HG03025 (cell line): ENCODE measurements around the gene CAPN12.

Experiments used
- ATAC-seq: cut with Tn5 transposase; IDR thresholded peaks from one replicate; pipeline ENCODE4 v1.9.1; 2021; ENCODE audit warnings: mild to moderate bottlenecking, moderate library complexity; ENCODE audit not compliant: unreplicated experiment, low FRiP score

The CAPN12 gene

DNA sequence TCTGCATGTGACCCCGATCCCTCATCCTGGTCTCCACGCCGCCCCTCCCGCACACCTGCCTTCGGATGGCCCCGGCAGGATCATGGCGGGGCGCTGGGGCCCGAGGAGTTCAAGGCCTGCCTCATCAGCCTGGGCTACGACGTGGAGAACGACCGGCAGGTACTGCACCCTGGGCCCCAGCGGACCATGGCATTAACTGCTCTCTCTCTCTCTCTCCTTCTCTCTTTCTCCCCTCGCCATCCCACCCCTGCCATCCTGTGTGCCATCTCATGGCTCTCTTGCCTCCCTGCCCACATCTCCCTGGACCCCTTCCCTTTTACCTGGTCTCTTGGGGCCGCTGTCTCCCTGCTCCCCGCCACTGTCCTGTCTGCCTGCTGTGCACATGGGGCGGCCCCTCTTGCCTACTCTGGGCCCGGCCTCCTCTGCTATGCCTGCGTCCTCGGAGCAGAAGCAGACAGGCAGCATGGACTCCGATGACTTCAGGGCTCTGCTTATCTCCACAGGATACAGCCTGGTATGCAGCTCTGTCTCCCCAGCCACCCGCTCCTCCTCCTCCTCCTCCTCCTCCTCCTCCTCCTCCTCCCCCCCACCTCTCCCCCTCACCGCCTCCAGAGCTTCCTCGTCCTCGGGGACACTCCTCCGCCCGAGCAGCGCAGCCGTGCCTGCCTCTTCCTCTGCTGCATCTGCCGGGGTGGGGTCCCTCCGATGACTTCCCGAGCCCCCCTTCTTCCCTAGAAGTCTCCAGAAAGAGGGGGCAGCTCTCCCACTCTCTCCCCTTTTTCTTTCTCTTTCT, 16.2 kb downstream of the CAPN12 start:
- no peak for ATAC-seq

GRCh38 chr19:38727306-38727867, 16.9 kb downstream of the CAPN12 start:
- ATAC-seq: no peak

GRCh38 chr19:38726761-38727301, 17.4 kb downstream of the CAPN12 start:
- ATAC-seq: no peak

- no peak for ATAC-seq
Observed at GRCh38 chr19:38726284-38726673, 18.0 kb downstream of the CAPN12 start.

DNA sequence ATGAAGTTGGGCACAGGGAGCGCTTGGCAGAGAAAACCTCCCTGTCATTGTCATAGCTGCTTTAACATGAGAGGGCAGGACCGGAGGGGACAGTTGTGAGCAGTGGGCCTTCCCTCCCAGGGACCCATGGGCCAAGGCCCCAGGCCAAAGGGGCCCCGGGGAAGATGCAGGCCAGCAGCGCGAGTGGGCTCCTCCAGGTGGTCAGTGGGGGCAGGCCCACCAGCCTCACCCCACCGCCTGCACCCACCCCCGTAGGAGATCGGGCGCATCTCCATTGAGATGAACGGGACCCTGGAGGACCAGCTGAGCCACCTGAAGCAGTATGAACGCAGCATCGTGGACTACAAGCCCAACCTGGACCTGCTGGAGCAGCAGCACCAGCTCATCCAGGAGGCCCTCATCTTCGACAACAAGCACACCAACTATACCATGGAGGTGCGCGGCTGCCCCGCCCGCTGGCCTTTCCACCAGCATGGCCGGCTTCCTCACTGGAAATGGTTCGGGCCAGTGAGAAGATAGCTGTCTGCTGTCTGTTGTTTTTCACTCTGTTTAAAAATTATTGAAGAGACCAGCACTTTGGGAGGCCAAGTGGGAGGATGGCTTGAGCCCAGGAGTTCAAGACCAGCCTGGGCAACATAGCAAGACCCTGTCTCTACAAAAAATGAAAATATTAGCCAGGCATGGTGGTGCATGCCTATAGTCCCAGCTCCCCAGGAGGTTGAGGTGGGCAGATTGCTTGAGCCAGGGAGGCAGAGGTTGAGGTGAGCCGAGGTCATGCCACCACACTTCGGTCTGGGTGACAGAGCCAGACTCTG, 18.6 kb downstream of the CAPN12 start:
- no peak for ATAC-seq

DNA sequence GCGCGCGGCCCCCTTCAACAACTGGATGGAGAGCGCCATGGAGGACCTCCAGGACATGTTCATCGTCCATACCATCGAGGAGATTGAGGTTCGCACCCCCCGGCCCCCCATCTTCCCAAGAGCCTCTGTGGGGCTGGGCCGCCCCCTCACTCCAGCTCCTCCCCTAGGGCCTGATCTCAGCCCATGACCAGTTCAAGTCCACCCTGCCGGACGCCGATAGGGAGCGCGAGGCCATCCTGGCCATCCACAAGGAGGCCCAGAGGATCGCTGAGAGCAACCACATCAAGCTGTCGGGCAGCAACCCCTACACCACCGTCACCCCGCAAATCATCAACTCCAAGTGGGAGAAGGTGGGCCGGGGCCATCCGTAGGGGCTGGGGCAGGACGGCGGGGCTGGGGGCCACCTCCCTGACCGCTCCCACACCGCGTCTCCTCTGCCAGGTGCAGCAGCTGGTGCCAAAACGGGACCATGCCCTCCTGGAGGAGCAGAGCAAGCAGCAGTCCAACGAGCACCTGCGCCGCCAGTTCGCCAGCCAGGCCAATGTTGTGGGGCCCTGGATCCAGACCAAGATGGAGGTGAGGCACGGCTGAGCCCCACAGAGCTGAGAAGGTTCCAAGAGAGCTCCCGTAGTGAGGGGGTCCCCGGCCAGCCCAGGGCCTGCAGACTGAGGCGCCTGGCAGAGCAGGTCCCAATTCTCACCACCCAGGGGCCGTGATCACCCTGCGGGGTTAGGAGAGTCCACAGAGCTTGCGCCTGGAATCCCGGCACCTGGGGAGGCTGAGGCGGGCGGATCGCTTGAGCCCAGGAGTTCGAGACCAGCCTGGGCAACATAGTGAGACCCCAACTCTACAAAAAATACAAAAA, 20.1 kb downstream of the CAPN12 start:
- ATAC-seq: no peak

GRCh38 chr19:38723606-38723965, 20.7 kb downstream of the CAPN12 start:
- ATAC-seq: no peak

- no peak for ATAC-seq
Observed at GRCh38 chr19:38722947-38723605, 21.2 kb downstream of the CAPN12 start.

DNA sequence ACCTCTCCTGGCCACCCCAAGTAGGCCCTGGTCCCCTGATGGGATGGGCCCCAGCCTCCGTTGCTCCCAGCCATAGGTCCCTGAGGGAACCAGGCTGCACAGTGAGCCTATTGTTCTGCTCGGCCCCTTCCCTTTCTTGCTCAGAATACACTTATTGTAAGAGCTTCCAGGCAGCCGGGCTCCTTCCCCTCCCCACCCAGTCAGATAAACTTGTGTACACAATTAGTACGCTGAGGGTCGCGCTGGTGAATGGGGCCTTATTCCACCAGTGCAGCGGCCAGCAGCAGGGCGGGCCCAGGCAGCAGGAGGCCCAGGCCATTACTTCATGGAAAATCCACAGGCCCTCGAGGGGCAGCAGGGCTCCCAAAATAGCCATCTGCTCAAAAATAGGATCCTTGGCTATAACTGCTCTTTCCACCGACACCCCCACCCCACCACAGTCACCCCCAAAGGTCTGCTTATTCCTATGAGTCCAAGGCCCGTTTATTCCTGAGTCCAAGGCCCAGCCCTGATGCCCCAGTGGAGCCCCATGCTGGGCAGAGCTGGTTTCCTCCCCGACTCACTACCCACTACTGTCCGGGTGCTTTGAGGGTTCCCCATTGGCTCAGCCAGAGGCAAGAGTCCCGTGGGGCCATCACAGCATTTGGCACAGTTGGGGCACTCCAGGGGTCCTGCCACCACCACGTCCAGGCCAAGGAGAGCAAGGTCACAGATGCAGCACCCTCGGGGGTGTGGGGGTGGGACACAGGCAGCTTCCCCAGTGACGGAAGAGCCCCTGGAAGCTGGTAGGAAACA, 22.1 kb downstream of the CAPN12 start:
- ATAC-seq: no peak

DNA sequence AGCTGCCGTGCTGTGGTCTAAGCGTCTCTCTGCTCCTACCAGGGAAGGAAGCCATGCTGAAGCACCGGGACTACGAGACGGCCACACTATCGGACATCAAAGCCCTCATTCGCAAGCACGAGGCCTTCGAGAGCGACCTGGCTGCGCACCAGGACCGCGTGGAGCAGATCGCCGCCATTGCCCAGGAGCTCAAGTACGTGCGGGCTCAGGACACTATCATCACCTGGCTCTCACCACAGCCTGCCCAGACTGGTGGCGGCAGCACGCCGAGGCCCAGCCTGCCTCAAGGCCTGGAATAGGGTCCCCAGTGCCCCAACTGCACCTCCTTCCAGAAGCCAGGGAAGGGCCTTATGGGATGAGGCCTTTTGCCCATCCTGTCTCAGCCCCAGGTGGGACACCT, 22.8 kb downstream of the CAPN12 start:
- ATAC-seq: no peak

- no peak for ATAC-seq
Observed at GRCh38 chr19:38720559-38721236, 23.6 kb downstream of the CAPN12 start.

- ATAC-seq: no peak
Observed at GRCh38 chr19:38719761-38720558, 24.3 kb downstream of the CAPN12 start.

DNA sequence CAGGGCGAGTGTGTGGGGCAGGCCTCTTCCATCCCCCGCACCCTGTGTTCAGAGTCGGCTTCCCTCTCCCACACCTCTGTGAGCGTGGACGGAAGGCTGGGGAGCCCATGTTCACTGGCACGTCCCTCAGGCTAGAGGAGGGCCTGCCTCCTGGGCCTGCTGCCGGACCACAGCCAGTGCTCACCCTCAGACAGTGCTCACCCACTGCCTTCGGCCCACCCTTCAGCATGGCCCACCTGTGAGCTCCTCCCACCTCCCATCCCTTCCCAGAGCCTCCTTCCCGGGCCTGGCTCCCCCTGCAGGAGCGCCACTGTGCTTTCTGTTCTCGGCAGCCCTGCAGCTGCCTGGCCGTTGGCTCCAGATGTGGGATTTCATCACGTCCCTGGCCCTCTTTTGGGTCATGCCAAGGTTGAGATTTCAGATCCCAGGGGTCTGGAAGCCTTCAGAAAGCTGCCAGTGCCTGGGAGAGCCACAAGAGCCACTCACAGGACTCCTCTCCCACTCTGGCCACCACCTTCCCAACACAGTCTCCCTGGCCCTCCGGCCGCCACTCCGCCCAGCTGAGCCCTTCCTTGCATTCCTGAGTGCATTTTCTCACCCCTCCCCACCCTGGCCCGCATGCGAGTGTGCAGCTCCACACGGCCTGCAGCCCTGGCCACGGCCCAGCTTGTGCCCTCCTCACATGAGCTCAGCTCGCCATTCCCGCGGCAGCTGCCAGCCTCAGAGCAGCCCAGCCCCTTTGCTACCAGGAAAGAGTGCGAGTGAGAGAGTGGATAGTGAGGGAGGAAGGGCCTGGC, 25.3 kb downstream of the CAPN12 start:
- ATAC-seq: no peak

DNA sequence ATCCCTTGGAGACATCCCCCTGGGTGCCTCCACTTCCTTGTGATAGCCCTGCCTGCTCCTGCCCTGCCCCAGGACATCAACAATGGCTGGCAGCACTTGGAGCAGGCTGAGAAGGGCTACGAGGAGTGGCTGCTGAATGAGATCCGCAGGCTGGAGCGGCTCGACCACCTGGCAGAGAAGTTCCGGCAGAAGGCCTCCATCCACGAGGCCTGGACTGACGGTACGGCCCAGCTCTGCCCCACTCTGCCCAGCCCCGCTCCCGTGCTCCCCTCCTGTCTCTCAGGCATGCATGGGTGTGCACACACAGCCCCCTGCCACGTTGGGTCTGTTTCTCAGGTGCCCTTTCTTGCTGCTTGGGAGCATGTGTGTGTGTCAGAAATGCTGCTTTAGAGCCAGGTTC, 26.4 kb downstream of the CAPN12 start:
- no peak for ATAC-seq

DNA sequence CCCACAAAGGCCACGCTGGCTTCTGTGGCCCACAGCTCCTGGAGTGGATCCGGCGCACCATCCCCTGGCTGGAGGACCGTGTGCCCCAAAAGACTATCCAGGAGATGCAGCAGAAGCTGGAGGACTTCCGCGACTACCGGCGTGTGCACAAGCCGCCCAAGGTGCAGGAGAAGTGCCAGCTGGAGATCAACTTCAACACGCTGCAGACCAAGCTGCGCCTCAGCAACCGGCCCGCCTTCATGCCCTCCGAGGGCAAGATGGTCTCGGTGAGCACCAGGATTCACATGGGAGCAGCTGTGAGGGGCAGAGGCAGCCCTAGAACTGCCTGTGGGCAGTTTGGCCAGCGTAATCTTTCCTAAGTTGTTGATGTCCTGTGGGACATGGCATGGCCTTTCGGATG, 27.2 kb downstream of the CAPN12 start:
- ATAC-seq: no peak

GRCh38 chr19:38715555-38715954, 28.7 kb downstream of the CAPN12 start:
- no peak for ATAC-seq

- ATAC-seq: no peak
Observed at GRCh38 chr19:38714354-38714778, 29.9 kb downstream of the CAPN12 start.
